Skin epidermis (tissue), 12 donors: Measurements from ENCODE around the gene NAGA.
"Not testable (repeated sequence)": the region's sequence is repeated elsewhere in the genome, so short reads cannot be mapped to it uniquely, and the experiment has no call there.

Source experiments
- H3K27ac ChIP-seq, 21 experiments: fragments of 200-600 bp; sonication (generic) in 11 of 21; one replicate each; pipeline ENCODE4 v1.5.0; 2020; ENCODE audit warnings: mild to moderate bottlenecking in 3 of 21, inconsistent platforms in 2 of 21, moderate library complexity in 2 of 21
- H3K4me3 ChIP-seq, 7 experiments: fragments of 200-600 bp; sonication (generic) in 2 of 7; one replicate each; pipeline ENCODE4 v1.5.0; 2020; ENCODE audit warnings: inconsistent platforms in 2 of 7, mild to moderate bottlenecking in 2 of 7, moderate library complexity in 1 of 7

The NAGA gene

DNA sequence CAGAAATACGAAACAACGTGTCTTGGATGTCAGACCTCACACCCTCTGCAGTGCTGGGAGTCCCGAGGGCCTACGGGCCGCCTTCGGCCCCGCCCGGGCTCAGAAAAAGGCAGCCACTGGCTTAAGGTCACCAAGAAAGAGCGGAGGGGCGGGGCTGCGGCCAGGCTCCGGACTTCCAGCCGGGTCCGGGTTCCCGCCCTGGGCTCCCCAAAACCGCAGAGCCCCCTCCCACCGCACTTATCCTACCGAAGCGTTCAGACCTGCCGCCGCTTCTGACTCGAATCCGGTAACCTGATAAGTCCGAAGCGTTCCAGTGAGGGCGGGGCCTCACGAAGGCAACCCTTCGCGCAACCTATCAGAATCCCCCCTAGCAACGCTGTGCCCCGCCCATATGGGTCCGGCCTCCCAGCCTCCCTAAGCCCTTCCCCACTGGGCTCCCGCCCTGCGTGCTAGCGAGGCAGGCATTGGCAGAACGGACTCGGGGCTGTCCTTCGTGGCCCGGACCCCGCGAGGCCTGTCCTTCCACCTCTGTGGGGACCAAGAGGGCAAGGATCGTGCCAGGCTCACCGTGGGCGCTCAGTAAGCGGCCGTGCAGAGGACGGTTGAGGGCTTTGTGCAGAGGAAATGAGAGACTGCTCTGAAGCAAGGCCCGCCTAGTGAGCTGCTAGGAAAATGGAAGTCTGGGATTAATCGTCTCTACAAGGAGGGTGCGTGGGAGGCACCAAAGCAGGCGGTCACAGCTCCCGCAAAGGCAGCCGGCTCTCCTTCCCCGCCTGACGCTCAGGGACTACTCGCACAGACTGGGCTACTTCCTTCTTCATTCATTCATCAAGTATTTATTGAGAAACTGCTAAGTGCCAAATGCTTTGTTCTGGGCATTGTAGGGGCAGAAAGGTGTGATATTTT lies at the start of gene NAGA:
Gene NAGA, minus strand, starts transcription at position 296 of the 906 bp plus-strand sequence. CDS start 515 bp downstream, outside the sequence.
- H3K4me3 ChIP-seq: peak within 1 kb of the TSS; percentile 40 to 70 (median 61)
- peak within 1 kb of the TSS in 20 of 21 experiments; percentile 55 to 91 (median 82) for H3K27ac ChIP-seq

DNA sequence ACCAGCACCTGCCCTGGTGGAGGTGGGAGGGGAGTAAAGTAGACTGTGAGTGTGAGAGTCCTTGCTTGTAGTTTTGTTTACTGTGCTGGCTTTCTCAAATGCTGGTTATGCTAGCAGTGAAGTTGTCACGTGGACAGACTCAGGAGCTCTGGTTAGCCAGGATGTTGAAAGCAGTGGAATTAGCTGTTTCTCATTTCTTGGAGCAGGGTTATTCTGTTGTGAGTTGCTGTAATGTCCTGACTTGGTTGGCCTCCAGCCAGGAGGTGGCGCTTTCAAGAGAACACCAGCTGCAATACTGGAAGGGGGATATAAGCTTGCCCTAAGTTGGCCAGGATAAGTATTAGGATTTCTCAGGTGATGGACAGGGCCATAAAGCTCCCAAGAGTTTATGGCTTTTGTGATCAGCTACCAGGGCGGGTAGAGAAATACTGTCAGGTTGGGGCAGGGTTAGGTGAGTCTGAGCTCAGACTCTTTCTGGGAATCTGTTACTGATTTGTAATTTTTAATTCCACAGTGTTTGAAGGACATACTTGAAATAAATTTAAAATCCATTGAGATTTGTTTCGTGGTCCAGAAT lies 46.3 kb upstream of the NAGA start:
- H3K4me3 ChIP-seq: no peak overlapping the region
- no peak overlapping the region for H3K27ac ChIP-seq

DNA sequence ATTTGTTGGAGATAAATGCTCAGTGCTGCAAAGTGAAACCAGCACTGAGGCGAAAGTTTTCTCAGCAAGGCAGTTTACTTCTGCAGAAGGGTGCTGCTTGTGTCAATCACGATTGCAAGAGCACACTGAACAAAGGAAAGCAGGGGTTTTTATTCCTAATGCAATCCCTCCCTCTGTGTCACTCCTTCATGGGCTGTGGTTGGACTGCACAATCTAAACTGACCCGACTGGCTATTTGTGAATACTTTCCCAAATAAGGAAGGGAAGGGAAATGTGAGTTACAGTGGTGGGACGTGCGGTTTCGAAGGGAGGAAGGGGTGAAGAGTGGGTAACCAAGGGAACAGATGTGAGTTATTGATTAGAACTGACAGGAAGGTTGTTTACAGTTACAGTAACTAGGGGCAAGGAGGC lies 44.8 kb upstream of the NAGA start:
- not testable (repeated sequence) for H3K4me3 ChIP-seq, H3K27ac ChIP-seq

DNA sequence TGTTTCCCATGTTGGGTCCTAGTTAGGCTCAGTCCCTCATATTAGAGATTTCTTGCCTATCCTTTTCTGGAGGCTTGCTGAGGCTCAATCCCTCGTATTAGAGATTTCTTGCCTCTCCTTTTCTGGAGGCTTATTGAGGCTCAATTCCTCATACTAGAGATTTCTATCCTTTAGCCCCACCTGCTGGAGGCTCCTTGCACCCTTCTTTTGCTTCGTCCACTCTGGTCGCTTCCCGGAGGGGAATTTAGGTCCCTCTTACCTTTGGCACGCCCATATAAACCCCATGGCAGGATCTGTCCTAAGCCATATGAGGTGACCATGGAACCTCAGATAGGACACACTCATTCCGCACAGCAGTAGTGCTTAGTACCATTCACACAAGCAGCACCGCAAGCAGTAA lies 44.1 kb upstream of the NAGA start:
- no peak overlapping the region for H3K4me3 ChIP-seq

DNA sequence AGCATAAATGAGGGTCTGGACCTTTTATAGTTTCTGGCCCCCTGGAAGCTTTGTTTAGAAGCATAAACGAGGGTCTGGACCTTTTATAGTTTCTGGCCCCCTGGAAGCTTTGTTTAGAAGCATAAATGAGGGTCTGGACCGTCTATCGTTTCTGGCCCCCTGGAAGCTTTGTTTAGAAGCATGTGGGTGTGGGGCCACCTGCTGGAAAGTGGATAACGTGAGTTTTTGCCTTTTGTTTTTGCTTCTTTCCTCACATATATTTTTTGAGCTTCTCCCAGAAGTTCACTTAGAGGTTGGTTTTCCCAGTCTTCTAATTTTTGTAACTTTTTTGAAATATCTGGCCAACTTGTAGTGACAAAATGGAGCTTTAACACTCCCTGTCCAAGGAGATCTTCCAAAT lies 42.2 kb upstream of the NAGA start:
- not testable (repeated sequence) for H3K4me3 ChIP-seq, H3K27ac ChIP-seq

More for the DNA sequence above, 44.1 kb upstream of the NAGA start:
- H3K27ac ChIP-seq: no peak overlapping the region

DNA sequence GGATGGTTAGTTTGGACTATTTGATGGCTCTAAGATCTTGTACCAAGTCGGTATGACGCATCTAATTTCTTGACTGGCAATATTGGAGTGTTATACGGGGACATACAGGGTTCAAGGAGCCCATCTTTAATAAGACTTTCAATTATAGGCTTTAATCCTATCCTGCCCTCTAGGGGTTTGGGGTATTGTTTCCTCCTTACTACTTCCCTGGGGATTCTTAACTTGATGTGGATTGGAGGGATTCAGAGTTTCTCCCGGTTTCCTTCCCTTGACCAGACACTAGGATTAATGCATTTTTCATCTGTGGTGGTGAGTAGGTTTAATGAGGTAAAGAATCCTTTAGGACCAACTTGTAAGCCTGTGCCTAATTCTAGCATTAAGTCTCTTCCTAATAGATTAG lies 41.2 kb upstream of the NAGA start:
- Histone ChIP-seq H3K4me3 (no peak overlapping the region), H3K27ac (no peak overlapping the region)

DNA sequence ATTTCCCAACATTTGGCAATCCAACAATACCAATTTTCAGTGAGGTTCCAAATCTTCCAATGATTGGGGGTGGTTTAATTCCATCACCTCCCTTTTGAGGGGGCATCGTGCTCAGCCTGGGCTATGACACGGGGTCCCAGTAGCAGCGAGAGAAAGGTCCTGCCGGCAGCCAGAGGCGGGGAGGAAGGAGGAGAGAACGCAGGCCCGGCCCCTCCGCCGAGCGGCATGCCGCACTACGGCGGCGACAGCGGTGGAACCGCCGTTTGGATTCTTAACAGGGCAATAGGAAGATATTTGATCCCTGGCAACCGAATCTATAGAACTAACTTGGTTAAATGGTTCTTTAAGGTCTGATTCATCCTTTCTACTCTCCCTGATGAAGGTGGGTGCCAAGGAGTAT lies 38.2 kb upstream of the NAGA start:
- Histone ChIP-seq H3K4me3 (no peak overlapping the region), H3K27ac (no peak overlapping the region)

DNA sequence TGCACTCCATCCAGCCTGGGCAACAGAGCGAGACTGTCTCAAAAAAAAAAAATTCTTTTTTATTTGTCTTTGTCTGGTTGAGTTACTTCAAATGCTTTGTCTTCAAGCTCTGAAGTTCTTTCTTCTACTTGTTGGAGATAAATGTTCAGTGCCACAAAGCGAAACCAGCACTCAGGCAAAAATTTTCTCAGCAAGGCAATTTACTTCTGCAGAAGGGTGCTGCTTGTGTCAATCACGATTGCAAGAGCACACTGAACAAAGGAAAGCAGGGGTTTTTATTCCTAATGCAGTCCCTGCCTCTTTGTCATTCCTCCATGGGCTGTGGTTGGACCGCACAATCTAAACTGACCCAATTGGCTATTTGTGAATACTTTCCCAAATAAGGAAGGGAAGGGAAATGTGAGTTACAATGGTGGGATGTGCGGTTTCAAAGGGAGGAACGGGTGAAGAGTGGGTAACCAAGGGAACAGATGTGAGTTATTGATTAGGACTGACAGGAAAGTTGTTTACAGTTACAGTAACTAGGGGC lies 33.8 kb upstream of the NAGA start:
- not testable (repeated sequence) for H3K27ac ChIP-seq, H3K4me3 ChIP-seq

DNA sequence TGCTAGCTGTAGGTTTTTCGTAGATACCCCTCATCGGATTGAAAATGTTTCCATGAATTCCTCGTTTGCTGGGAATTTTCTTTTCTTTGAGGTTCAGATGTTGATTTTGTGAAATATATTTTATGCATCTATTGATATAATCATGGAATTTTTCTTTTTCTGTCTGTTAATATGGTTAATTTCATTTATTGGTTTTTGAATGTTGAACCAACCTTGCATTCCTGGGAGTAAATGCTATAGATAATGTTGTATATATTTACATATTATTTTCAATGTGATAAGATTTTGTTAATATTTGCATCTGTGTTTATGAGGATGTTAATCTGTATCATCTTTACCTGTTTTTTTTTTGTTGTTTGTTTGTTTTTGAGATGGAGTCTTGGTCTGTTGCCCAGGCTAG lies 30.6 kb upstream of the NAGA start:
- Histone ChIP-seq H3K27ac (no peak overlapping the region), H3K4me3 (no peak overlapping the region)

DNA sequence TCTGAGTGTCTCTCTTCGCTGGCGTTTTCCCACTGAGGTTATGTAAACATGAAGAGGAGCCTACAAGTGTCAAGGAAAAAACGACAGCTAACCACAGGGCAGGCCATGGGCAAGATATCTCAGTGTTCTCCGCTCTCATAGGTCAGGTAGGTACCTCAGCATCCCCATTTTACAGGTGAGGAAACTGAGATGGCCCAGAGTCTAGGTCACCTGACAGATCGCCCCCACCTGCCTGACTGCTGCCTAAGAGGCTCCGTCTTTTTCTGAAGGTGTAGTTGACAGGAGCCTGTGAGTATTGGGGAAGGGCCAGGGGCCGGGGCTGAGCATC lies 20.8 kb upstream of the NAGA start:
- peak overlapping the region; percentile 51 to 95 (median 85) for H3K4me3 ChIP-seq
- H3K27ac ChIP-seq: peak overlapping the region in 20 of 21 experiments; percentile 69 to 98 (median 92)

DNA sequence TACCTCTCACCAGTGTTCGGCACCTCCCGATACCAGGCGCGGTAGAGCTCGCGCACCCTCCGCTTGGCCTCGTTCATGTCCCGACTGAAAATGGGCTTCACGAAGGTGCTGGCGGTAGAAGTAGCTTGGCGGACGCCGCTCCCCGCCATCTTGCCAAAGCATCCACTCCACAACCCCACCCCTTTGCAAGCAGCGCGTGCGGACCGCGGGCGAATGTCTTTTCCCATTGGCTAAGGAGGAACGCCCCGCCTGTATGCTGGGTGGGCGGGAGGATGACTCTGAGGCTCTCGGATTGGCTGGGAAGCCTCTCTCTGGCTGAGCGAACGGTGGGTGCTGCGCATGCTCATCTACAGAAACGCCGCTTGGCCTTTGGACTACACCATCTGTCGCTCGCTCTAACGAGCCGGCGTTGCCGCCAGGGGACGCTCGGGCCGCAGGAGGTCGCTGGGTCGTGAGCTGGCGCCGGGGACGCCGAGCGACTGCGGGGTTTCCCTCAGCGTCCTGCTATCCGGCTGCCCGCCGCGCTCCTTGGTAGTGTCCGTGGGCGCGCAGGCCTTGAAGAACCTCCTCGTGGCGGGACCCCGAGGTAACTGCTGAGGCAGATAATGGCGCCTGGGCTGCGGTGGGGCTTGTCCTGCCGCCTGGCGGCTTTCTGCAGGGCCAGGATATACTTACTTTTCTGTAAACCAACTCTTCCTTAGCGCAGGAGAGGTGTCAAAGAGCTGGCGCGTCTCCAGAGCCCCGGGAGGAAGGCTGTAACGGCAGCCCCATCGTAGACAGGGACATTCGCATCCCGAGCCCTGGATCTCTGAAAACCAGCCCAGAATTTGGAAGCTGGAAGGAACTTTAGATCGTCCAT lies 20.2 kb upstream of the NAGA start, which contains the start of gene NDUFA6:
Gene NDUFA6, minus strand, starts transcription at position 177 of the 859 bp plus-strand sequence. Its CDS starts 28 bp downstream, at position 149.
- Histone ChIP-seq H3K27ac (peak within 1 kb of the TSS; percentile 41 to 99 (median 94)), H3K4me3 (peak within 1 kb of the TSS; percentile 66 to 95 (median 85))

DNA sequence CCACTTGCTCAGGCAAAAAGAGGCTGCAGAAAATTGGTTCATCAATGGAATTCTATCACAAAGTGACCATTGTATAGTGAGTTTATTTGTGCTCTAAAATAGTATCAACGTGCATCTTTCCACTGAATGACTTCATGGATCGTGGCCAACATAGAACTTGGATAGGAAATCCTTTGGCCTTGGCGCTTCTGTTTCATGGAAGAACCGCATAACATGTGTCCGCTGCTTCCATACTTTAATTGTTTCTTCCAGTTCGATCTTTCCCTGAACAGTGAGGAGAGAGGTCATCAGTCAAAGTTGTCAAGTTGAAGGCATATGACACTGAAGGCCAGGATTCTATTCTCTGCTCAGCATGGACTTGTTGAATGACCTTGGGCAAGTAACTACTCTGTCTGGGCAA lies 15.4 kb upstream of the NAGA start:
- H3K27ac ChIP-seq: no peak overlapping the region
- H3K4me3 ChIP-seq: no peak overlapping the region

DNA sequence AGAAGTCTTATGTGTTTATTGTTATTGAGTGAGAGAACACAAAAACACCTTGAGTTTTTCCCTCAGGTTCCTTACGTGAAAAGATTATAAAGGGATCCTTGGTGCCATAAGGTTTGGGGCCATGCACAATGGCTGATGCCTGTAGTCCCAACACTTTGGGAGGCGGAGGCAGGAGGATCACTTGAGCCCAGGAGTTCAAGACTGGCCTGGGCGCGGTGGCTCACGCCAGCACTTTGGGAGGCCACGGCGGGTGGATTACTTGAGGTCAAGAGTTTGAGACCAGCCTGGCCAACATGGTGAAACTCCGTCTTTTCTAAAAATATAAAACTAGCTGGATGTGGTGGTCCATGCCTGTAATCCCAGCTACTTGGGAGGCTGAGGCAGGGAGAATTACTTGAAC lies 14.3 kb upstream of the NAGA start:
- Histone ChIP-seq H3K27ac (no peak overlapping the region), H3K4me3 (no peak overlapping the region)

DNA sequence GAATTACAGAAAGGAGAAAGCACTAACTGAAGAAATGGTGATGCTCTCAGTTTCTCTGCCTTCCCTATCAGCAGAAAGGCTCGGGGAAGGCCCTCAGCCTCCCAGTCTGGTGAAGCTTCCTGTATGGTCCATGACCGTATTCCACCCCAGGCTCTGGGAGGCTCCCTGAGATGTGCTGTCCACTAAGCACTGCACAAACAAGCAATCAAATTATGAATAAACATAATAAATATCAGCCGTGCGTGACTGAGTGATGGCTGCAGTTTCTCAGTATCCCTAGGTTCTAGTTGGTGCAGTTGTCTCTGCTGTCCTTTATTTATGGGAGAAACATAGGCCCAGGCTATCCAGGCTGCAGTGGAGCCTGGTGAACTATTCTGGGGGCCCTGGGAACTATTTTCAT lies 12.5 kb upstream of the NAGA start:
- no peak overlapping the region for H3K4me3 ChIP-seq
- H3K27ac ChIP-seq: no peak overlapping the region

DNA sequence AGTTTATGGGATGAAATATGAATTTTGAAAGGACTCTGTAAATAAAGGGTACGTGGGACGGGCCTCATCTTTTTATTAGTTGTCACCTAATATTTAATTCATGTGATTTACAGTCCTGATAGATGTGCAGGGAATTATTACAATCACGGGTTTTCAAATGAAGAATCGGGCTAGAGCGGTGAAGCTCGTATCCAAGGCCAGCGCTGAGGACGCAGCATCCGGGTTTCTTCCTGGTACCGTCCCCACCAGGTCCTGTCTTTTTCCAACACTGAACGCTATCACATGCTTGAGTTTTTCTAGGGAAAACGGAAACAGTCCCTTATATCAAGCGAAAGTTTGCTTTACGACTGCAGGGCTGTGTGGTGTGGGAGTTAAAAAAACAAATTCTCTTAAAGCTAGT lies 9.7 kb upstream of the NAGA start:
- H3K4me3 ChIP-seq: peak overlapping the region; percentile 45 to 71 (median 57)
- H3K27ac ChIP-seq: peak overlapping the region in 20 of 21 experiments; percentile 92 to 99 (median 96)

DNA sequence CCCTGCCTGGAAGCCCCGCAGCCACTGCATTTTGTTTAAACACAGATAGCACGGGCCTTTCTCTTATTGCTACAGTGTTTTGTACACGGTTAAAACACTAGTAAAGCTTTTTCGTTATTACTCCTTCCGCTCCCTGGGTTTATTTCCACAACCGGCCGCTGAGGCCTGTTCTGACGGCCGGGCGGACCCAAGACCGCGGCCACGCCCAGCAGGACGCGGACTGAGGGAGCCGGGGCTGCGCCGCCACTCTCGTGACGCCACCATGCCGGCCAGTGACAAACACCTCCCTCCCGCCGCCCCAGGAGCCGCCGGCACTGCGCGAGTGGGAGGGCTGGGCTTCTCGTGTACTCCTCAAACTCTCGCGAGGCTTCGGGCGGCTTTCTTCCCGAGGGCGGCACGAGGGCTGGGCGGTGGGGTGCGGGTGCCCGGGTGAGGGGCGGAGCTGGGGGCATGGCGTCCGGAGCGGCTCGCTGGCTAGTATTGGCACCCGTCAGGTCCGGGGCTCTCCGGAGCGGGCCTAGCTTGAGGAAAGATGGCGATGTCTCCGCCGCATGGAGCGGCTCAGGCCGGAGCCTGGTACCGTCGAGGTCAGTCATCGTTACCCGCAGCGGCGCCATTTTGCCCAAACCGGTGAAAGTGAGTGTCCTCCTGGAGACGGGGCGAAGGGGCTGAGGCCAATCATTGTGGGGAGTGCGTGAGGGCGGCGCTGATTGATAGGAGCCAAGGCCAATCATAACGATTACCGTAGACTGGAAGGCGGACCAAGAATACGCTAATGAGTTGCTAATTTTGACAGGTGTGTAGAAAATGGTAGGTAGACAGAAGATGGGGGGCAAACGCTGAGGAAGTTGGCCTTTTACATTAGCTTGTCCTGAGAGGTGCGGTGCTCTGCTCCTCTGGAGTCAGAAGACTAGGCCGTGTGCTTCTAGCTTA lies 9.0 kb upstream of the NAGA start, which contains the start of gene SMDT1:
Gene SMDT1, plus strand, starts transcription at position 382 of the 933 bp plus-strand sequence. Its CDS starts 69 bp downstream, at position 451.
- peak within 1 kb of the TSS; percentile 85 to 99 (median 96) for H3K27ac ChIP-seq
- H3K4me3 ChIP-seq: peak within 1 kb of the TSS; percentile 45 to 71 (median 57)

DNA sequence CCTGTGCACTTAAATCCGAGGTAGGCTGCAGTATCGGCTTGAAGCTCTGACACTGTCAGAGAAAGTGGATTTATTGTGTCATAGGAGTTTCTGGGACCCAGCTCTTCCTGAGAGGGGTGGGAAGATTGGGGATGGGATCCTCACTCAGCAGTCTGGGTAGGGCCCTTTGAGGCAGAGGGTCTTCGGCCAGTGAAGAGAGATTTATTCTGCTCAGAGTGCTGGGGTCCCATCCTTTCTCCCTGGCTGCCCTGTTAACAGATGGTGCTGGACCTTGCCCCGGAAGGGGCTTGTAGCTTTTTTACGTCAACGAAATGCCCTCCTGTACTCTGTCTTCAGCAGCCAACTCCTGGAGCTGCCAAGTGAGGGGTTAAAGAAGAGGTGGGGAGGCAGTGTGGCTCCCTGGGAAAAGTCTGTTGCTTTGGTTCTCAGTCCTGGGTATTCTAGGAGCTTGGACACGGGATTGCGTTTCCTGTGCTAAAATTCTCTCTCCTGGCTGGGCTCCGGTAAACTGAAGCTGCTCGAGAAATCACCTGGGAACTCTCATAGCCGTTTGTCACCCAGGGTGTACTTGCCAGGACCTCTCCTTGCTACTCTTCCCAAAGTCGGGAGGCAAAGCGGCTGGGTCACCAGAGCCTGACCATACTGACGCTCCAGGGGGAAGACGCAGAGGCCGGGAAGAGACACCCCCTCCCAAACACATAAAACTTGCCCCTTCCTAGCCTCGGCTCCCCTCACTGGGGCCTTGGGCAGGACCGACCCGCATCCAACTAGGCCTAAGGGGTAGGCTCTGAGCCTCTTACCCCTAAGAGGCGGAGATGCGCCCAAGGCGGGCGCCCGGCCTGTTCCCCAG lies 8.1 kb upstream of the NAGA start:
- Histone ChIP-seq H3K27ac (peak overlapping the region; percentile 54 to 99 (median 96)), H3K4me3 (peak overlapping the region; percentile 45 to 71 (median 57))
